Measurements from ENCODE around the gene PPIF.

- TF ChIP-seq POLR2A (IDR thresholded peaks at IDR 0.05) (no peak), CTCF (IDR thresholded peaks at IDR 0.05) (no peak)
These were observed 16.0 kb upstream of the PPIF start for GRCh38 chr10:79331226-79331625.

Measured in esophagus squamous epithelium (tissue), 4 donors.